NCI-H510A treated with DMSO at 0.1 percent for 48 hours (cell line): ENCODE data around the gene PPP2R1B.
A peak's percentile ranks its signal among the peaks of the same experiment; 100 is the strongest.

Source experiments
- DNase-seq: peaks from one replicate; lab custom pipeline; 2025; lab: John Stamatoyannopoulos, UW

Gene PPP2R1B

DNA sequence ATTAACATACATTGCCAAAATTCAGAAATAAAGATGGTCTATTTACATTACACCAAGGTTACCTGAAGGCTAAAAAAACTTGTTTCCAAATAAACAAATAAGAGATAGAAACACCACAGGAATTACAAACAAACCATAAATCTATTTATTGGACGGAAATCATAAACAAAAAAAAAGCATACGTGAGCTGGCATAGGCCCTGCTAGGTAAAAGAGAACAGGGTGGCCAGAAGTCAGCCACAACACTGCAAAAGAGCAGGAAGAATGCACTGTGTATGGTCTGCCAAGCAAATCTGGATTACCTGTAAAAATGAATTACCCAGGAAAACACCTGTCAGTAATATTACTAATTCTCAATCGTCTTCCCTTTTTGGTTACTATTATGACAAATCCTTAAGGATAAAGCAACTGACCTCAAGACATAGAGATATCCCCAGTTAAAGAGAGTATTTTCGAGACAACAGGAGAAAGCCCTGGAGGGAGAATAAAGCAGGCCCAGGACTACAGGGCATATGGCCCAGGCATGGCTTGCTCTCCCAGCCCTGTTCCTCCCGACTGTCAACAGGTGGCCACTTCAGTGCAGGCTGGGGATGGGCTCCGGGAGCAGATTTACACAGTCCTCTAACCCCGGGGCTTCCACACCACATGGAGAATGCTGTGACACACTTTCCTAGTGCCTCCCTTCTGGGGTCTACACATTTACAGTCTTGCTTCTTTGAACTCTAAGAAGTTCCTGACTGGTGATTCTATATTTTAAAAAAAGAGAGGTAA, 18.0 kb downstream of the PPP2R1B start:
- DNase-seq: no peak

DNA sequence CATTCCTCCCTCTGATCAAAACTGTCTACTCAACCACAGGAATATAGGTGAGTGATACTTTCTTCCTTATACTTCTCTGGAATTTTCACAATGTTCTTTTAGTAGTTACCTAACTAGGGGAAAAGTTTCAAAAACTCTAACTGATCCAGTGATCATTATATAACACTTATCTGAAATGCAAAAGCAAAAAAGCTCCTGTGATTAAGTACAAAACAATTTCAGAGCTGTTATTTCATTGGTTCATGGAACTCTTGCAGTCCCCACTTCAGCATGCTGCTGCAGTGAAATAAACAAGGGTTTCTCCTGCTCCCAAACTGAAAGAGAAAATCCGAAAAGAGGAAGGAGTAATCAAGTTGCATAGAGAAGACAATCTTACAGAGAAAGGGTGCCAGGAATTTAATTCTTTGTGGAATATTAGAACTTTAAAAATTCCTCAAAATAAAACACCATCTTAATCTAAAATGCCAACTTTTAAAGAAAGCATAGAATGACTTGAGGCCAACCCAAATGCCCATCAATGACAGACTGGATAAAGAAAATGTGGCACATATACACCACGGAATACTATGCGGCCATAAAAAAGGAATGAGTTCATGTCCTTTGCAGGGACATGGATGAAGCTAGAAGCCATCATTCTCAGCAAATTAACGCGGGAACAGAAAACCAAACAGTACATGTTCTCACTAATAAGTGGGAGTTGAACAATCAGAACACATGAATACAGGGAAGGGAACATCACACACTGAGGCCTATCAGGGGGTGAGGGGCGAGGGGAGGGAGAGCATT, 20.3 kb downstream of the PPP2R1B start:
- no peak for DNase-seq

DNA sequence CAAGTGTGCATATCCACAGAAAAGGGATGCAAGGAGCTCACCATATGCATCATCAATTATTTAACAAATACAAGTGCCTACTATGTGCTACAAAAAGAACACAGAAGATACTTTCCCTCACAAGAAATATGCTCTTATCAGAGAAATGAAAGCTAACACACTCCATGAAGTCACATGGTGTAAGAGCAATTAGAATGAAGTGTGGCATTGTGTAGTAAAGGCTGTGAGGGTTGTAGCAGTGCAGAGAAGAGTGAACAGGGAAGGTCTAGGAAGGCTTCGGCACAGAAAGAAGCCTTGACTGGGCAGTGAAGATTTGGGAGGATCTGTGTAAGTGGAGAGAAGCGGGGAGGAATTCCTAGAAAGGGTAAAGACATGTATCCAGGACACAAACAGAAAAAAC, 22.5 kb downstream of the PPP2R1B start:
- no peak for DNase-seq

DNA sequence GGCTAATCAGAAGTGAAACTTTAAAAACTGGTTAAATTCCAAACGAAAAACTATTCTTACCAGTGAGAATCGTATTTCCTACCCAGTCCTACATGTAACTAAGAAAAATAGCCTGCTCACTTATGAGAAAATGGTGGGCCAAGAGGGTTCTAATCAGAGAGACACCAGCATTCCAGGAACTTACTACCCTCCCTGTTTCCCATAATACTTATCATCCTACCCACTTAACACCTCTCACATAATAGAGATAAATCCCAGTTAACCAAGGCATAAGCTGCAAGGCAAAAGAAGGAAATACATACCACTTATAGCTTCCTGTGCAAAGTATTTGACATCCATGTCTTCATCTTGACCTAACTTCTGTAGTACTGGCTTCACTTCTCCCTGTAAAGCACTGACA, 24.4 kb downstream of the PPP2R1B start:
- DNase-seq: no peak

DNA sequence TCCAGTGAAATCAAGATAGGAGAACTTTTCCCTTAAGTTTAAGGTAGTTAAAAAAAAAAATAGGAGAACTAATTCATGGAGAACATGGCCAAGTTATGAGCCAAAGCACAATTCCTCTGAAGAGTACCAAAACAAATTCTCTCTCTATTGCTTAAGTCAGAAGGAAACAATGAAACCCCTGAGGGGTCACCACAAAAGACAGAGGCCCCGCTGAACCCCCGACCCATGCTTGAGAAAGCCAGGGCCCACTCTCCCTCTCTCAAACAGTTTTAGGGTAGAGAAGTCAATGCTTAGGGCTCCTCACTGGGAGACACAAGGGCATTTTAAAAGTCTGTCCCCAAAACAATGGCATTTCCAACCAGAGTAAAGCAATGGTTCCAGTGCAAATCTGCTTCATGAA, 26.9 kb downstream of the PPP2R1B start:
- DNase-seq: no peak

DNA sequence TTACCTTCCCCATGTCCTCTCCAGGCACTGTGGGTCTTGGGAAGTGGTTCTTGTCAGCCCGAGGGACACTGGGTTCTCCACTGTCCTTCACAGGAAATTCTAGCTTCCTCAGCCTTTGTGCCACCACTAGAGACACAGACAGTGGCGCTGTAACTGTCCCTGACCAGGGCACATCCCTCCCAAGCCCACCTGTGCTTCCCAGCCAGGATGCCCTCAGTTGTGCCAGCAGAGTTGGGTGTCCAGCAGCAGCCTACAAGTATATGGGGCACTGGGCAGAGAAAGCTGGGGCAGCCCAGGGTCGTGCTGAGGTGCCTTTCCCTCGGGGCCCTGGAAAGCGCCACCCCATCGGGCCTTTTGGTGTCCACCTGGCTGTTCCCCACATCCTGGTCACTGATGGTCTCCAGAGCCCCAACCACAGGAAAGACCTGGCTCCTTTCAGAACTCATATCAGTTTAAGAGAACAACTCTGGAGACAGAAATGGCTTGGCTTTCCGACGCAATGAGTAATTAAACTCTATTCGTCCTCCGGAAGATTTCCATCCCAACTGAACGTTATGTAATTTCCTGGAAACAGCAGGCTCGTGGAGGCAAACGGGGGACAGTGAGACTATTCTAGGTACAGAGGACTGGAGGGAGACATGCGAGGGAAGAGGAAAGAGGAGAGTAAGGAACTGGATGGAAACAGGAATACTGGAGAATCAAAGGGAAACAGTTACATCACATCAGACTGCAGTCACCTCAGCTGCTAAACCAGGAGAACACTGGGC, 28.6 kb downstream of the PPP2R1B start:
- no peak for DNase-seq

DNA sequence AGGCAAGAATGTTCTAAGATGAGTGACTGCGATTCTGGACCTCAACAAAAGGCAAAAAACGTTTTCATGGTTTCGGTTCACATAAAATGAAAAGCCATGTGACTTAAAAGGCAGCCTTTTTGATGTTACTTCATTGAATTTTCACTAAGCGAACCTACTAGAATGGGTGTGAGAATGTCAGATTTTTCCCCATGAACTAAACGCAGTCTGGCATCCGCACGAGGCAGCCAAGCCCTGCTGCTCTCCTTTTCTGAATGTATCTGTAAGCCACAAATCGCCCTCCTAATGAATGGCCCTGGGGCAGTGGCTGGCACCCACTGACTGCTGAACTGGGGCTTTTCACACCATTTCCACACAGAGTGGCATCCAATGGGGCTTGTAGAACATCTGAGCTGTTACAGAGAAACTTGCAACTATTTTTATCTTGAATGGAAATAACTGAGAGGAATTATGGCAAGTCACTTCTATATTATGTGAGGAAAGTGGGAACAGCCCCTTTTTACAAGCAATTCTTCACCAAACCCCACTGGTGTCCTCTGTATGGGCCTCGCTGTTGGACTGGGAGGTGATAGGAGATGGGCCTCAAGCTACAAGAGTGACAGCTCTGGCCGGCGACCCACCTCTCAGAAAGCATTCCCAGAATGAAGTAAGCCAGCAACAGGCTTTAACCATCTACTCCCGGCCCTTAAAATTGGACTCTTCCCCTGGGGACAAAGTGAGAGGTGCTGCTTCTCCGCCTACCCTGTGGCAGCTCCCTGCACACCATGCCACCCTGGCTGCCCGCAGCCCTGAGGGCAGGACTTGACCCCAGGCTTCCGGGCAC, 29.4 kb downstream of the PPP2R1B start:
- no peak for DNase-seq

DNA sequence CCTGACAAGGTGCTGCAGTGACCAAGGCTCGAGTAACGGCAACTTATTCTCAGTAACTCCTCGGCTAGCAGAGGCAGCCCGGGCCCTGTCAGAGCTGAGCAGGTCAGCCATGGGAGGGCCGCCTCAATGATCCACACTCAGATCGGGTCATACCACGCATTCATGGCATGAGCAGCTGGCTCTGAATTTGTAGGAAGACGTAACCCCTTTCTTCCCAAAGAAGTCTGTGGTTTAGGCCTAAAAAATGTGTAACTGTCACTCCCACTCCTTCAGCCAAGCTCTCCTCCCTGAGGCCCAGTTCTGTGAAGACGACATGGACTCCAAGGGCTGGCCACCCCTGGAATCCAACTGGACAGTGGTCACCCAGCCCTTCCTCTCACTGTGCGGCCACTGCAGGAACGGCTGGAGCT, 30.0 kb downstream of the PPP2R1B start:
- no peak for DNase-seq

DNA sequence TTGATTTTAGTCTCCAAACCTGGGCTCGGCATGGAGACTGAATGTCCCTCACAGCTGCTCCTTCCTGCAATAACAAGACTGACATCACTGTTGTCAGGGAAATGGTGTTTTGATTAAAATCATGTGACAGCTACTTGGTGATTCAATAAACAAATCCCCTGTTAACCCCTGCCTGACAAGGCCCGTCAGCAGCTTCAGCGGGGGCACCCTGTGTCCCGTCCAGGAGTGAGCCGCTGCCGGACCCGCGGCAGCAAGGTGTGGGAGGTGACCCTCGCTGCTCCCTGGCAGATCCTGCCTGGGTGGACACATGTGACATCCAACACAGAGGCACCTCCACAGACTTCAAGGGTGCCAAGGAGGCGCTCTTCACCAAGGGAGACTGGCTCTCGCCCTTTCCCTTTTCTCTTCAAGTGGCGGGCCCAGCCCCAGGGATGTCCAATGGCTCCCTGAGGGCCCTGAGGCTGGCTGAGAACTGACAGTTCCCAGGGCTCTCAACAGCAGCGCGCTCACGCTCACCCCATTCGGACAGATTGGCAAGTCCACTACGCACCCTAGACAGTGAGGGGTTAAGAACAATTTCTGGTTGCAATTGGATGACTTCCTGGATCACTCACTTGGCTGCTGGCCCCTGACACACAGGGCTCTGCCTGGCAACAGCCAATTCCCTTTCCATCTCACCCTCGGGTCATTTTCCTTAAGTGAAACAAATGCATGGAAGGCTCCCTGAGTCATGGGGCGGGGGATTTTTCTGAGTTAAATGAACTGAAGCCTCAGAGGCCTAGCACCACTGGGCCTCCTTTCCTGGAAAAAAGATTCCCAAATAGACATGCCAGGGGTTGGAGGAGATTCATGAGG, 30.7 kb downstream of the PPP2R1B start:
- DNase-seq: peak; percentile 91

DNA sequence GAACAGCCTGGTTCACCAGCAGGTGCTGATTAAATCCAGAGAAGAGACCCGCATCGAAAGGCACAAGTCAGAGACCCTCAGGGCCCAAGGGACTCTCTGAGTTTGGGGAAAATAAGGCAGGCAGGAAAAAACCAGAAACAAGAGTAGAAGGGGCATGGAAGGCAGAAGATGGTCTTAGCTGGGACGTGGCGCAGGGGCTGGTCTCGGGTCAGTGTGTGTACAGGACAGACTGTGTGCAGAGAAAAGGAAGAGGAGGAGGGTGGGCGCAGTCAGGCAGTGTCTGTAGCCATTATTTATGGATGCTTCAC, 31.3 kb downstream of the PPP2R1B start:
- DNase-seq: no peak

DNA sequence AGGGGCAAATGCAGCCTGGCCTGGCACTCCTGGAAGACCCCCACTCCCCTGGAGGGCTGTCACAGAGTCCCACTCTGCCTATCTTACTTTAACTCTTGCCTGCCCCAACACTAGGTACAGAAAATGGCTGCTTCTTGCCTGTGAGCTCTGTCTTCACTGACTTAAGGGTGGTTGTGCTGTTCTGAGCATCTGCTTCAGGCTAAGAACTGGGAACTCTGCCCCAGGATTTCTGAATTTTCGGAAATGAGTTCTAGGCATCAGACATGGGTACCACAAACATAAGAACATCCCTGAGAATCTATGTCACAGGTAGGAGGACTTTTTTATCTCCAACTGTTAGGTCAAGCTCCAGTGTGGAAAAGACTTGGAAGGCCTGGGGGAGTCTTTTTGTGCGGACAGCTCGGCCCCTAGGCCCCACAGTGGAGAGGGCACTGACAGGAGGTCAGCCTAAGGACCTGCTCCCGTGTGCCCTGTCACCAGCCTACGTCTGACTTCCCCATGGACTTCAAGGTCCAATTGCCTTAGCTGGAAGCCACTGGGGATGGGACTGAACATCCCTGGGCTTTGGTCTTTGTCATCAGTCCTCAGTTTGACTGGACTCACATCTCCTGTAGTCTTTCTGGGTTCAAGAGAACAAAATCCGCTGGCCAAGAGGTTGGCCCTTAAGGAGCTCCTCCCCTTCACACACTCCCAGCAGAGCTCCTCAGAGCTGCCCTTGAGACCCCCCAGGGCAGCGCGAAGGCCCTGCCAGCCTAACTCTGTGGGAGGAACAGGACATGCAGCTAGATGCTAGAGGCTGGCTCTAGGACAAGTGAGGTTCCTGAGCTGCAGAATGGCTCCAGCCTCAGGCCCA, 31.9 kb downstream of the PPP2R1B start:
- no peak for DNase-seq

DNA sequence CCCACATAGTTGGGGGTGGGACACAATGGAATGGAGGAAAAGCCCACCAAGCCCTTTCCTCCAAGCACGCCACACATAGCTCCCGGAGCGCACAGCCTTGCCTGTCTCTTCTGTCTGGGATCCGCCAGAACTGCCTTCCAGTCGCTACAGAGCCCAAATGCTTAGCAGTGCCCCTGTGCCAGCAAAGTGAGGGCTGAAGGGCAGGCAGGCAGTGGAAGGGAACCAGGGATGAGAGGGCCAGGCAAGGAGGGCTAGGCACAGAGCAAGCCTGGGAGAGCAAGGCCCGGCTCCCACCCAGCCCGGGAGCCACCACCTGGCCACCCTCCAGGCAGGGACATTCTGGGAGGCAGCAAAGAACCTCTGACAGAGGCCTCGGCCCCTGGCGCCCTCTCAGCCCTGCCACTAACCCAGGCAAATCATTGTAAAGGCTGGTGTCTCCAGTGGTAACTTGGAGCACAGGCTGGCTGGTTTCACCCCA, 32.5 kb downstream of the PPP2R1B start:
- DNase-seq: no peak

DNA sequence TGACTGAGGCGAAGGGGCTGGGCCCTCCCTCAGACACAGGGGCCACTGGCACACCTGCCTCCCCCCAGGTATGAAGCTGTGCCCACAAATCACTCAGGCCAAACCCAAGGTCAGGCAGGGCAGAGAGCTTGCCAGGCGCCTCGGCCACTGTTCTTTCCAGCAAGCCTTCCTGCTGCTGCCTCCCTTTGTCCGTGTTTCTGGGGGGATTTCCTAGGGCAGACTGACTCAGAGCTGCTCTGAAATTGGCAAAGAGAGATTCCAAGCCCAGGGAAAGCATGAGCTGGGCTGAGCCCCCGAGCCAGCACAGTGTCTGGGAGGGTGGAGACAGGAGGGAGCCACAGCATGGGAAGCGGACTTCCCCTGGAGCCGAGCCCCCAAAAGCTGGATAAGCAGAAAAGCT, 33.2 kb downstream of the PPP2R1B start:
- DNase-seq: no peak

DNA sequence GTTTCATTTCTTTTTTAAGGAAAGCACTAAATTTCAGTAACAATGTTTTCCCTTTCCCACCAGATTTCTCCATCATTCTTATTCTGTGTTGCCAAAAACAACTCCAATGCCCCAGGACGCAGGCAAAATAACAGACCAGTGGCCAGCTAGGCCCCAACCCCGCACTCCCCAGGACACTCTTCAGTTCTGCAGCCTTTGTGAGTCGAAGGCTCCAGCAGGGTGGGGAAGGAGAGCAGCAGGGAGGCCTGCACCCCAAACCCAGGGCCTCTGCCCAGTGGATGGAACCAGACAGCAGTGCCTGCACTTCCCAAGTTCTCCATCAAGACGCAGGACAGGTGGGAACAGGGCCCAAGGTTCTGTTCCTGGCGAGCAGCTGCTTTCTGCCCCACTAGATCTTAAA, 34.4 kb downstream of the PPP2R1B start:
- DNase-seq: no peak

DNA sequence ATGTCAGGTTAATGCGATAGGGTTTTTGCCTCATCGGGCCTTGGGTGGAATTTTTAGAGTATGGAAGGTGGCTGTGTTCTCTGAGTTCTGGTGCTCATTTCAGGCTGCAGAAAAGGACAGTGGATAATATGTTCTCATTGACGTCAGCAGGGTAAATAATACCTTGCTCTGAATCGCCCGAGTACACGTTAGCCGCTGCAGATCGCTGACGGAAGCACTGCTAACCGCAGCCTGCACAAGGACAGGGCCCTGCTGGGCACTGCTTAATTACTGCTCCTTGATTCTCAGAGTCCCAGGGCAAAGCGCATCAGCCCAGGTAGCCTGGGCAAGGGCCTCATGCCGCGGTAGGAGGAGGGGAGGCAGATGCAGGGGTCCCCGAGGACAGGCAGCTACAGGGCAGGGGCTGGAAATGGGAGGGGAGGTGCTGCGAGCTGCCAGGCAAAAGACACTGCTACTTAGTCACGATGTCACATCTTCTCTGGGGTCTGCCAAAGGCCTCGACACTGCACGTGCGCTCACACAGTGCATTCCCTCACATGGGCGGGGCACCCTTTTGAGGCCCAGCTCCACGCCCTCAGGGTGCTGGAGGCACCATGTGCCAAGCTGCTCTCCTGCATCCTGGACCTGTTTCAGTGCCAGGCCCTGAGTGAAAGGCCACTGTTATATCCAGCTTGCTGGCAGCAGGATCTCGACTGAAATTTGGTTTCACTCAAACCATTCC, 35.2 kb downstream of the PPP2R1B start:
- peak; percentile 95 for DNase-seq

DNA sequence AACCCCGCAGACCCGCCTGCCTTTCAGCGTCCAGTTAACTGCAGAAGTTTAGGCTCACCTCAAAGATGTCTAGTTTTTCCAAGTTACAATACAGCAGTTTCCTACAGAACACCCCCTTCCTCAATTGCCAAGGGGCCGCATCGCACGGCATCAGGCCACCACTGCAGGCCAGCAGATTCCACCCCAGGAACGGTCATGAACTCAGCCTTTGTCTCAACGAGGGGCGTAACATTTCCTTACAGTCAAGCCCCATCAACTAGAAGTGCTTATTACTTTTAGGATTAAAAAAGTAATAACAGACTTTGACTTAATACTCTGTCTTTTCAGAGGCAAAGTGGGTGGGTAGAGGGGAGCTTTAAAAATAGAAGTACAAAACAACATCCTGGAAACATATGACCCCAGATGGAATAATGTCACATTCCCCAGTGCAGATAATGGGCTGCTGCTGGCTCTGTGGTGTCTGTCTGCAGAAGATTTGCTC, 36.3 kb downstream of the PPP2R1B start:
- peak; percentile 61 for DNase-seq

DNA sequence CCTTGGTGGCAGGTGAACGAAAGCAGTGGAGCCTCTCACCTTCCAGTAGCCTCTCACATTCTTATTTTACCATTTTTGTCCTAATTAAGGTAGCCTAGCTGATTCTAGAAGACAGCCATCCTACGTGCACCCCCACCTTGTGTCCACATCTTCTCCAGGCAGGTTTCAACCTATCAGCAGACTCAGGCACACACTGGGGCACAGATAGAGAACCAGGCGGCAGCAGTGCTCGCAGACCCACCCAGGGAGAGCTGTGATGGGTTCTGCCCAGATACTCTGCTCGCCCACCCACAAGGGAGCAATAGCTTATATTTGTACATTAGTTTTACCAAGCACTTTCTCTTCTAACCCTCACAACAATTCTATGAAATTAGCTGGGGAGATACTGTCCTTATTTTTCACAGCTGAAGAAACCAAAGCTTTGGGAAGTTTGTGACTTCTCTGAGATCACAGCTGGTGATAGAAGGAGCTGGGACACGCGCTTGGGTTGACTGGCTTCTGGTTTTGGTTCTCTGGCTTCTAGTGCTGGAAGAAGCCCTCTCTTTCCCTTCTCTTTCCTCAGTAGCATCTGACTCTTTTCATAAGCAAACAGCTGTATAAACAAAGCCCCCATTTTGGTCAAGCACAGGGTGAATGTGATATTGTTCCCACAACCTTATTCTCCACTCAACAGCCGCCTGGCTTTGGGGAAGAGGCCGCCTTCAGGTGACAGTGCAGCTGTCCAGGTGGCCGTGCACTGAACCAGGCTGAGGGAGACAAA, 36.9 kb downstream of the PPP2R1B start:
- peak; percentile 61 for DNase-seq

DNA sequence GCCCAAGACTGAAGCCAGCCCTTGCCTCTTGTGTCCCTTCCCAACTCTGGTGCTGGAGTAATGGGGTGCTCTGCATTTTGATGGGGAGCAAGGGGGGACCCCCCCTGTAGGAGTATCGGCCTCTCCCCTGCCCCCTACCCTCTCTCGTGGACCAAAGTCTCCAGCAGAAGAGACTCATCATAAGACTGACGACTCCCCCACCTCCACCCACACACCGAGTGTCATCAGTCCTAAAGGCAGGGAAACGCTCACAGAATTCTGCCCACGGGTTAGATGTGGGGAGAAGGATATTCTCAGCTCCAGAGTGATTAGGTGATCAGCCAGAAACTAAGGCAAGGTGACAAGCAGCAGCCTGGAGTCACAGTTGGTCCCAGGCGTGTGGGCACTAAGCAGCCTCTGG, 38.8 kb downstream of the PPP2R1B start:
- no peak for DNase-seq
